ENCODE measurements around the gene P2RY8. TPM values are rescaled to one million over a fixed set of nuclear protein-coding genes. Genes with fewer than 3 reads are reported as not detected.
"Not testable (repeated sequence)": the region's sequence is repeated elsewhere in the genome, so short reads cannot be mapped to it uniquely, and the experiment has no call there.

The P2RY8 gene
- total RNA-seq, 3 donors from 2014 or later: 0.87 to 2.0 (median 2.0) TPM

- H3K36me3 ChIP-seq (ENCODE audit: low read depth): no peaks in the 10 kb centered on the region
- DNase-seq (peak in 2 of 3 donors; percentile 10 to 27), ATAC-seq (no peak)
- TF ChIP-seq CTCF (IDR thresholded peaks at IDR 0.05): no peak
- intact Hi-C loops (cut with DNase I, micrococcal nuclease): no loop called here
- H3K4me1 ChIP-seq (ENCODE audit: low read depth): peaks cover 9% of the 10 kb centered on the region
- H3K4me3 ChIP-seq: no peak overlapping the region
- no peaks in the 10 kb centered on the region for H3K9me3 ChIP-seq
Measured at GRCh38 chrX:1451251-1451660, 85.7 kb downstream of the P2RY8 start.

- no peaks in the 10 kb centered on the region for H3K9me3 ChIP-seq
- H3K4me1 ChIP-seq (ENCODE audit: low read depth): peaks cover 9% of the 10 kb centered on the region
- no peak for TF ChIP-seq CTCF (IDR thresholded peaks at IDR 0.05)
- intact Hi-C loops (cut with DNase I, micrococcal nuclease): no loop called here
- ATAC-seq (no peak), DNase-seq (peak in 2 of 3 donors; percentile 24 to 47)
- no peaks in the 10 kb centered on the region for H3K36me3 ChIP-seq (ENCODE audit: low read depth)
- H3K4me3 ChIP-seq: no peak overlapping the region
Measured at GRCh38 chrX:1450361-1451161, 86.4 kb downstream of the P2RY8 start.

- ATAC-seq (no peak), DNase-seq (no peak)
- no peak for TF ChIP-seq CTCF (IDR thresholded peaks at IDR 0.05)
- Histone ChIP-seq H3K4me3 (no peak overlapping the region), H3K4me1 (ENCODE audit: low read depth) (peaks cover 9% of the 10 kb centered on the region), H3K9me3 (no peaks in the 10 kb centered on the region), H3K36me3 (ENCODE audit: low read depth) (no peaks in the 10 kb centered on the region)
- intact Hi-C loops (cut with DNase I, micrococcal nuclease): no loop called here
Measured at GRCh38 chrX:1449823-1450149, 87.2 kb downstream of the P2RY8 start.

GRCh38 chrX:1449036-1449822, 87.8 kb downstream of the P2RY8 start:
- peak; percentile 1 to 27 (median 1) for DNase-seq
- no peak overlapping the region for H3K4me3 ChIP-seq
- ATAC-seq: no peak
- peaks cover 9% of the 10 kb centered on the region for H3K4me1 ChIP-seq (ENCODE audit: low read depth)
- no peaks in the 10 kb centered on the region for H3K36me3 ChIP-seq (ENCODE audit: low read depth)
- intact Hi-C loops (cut with DNase I, micrococcal nuclease): no loop called here
- no peak for TF ChIP-seq CTCF (IDR thresholded peaks at IDR 0.05)
- peaks cover 2% of the 10 kb centered on the region for H3K9me3 ChIP-seq

GRCh38 chrX:1448573-1449001, 88.4 kb downstream of the P2RY8 start:
- H3K4me3 ChIP-seq; H3K4me1 ChIP-seq (ENCODE audit: low read depth); intact Hi-C loops (cut with DNase I, micrococcal nuclease); H3K36me3 ChIP-seq (ENCODE audit: low read depth); ATAC-seq; H3K9me3 ChIP-seq: not testable (repeated sequence)
- peak in 2 of 3 donors; percentile 0 to 5 for DNase-seq

- H3K36me3 ChIP-seq (ENCODE audit: low read depth); H3K9me3 ChIP-seq; H3K4me1 ChIP-seq (ENCODE audit: low read depth); intact Hi-C loops (cut with DNase I, micrococcal nuclease); ATAC-seq; H3K4me3 ChIP-seq: not testable (repeated sequence)
- DNase-seq: peak in 1 of 3 donors; percentile 8
Measured at GRCh38 chrX:1447969-1448572, 88.9 kb downstream of the P2RY8 start.

GRCh38 chrX:1446984-1447968, 89.7 kb downstream of the P2RY8 start:
- H3K36me3 ChIP-seq (ENCODE audit: low read depth); H3K9me3 ChIP-seq; H3K4me1 ChIP-seq (ENCODE audit: low read depth); H3K4me3 ChIP-seq; ATAC-seq; intact Hi-C loops (cut with DNase I, micrococcal nuclease): not testable (repeated sequence)
- peak in 2 of 3 donors; percentile 4 to 10 for DNase-seq

Measured in mucosa of descending colon (tissue), 3 donors.